IMR-90 (cell line): ENCODE measurements around the gene PPM1J. TPM values are rescaled to one million over a fixed set of nuclear protein-coding genes. Genes with fewer than 3 reads are reported as not detected.
"Not testable (repeated sequence)": the region's sequence is repeated elsewhere in the genome, so short reads cannot be mapped to it uniquely, and the experiment has no call there.

ENCODE experiments used
- ATAC-seq: fragments of 200-7000 bp; cut with Tn5 transposase; 2 replicates; pipeline ENCODE4 v1.9.1; 2020; ENCODE audit warnings: low read depth, mild to moderate bottlenecking, moderate library complexity
- BruUV-seq: library from RNA; stranded (reverse); fragments of 400-500 nt; replicated peaks from 2 replicates; lab custom pipeline; 2021; lab: Mats Ljungman, UMichigan
- CTCF ChIA-PET: fragments of 300-600 bp; formaldehyde crosslinking; extraction: SDS; loops from one replicate; lab custom pipeline; 2021; ENCODE audit warnings: antibody characterized with exemption; lab: Yijun Ruan, JAX
- POLR2A ChIA-PET: fragments of 300-600 bp; sonication (Branson Sonifier 250); formaldehyde crosslinking; loops from one replicate; lab custom pipeline; 2022; ENCODE audit warnings: antibody characterized with exemption; ENCODE audit not compliant: unreplicated experiment; lab: Charles Lee
- DNase-seq: peaks from one replicate; pipeline ENCODE4 v3.0.0; 2013
- H2AFZ ChIP-seq: replicated peaks from 2 replicates; pipeline ENCODE3; 2013; ENCODE audit warnings: low read length, mild to moderate bottlenecking; ENCODE audit not compliant: poor library complexity
- H2AK5ac ChIP-seq: 2 replicates; pipeline ENCODE4 v1.6.1; 2013; ENCODE audit warnings: low read depth, low read length, inconsistent platforms
- H2AK9ac ChIP-seq: replicated peaks from 2 replicates; pipeline ENCODE3; 2013; ENCODE audit warnings: mild to moderate bottlenecking, low read depth, low read length, moderate library complexity; ENCODE audit not compliant: poor library complexity
- H2BK120ac ChIP-seq: 2 replicates; pipeline ENCODE4 v1.6.1; 2013; ENCODE audit warnings: low read depth, low read length, inconsistent platforms
- H2BK15ac ChIP-seq: 3 replicates; pipeline ENCODE4 v1.6.1; 2013; ENCODE audit warnings: low read depth, low read length, inconsistent platforms
- H2BK20ac ChIP-seq: 2 replicates; pipeline ENCODE4 v1.6.1; 2013; ENCODE audit warnings: low read depth, mild to moderate bottlenecking, inconsistent platforms, low read length, moderate library complexity
- H2BK5ac ChIP-seq: 2 replicates; pipeline ENCODE4 v1.6.1; 2013; ENCODE audit warnings: mild to moderate bottlenecking, low read depth, low read length, inconsistent platforms; ENCODE audit not compliant: poor library complexity, severe bottlenecking
- H3K14ac ChIP-seq: replicated peaks from 2 replicates; pipeline ENCODE4 v1.6.1; 2013; ENCODE audit warnings: low read depth, low read length, inconsistent platforms
- H3K18ac ChIP-seq: 2 replicates; pipeline ENCODE4 v1.6.1; 2013; ENCODE audit warnings: low read depth, low read length, control low read depth
- H3K23ac ChIP-seq: 2 replicates; pipeline ENCODE4 v1.6.1; 2013; ENCODE audit warnings: low read depth, low read length, inconsistent platforms
- H3K27ac ChIP-seq: 2 replicates; pipeline ENCODE4 v1.5.1; 2013; ENCODE audit warnings: mild to moderate bottlenecking, control low read depth, low read length; ENCODE audit not compliant: insufficient read depth
- H3K27me3 ChIP-seq: 2 replicates; pipeline ENCODE4 v1.6.1; 2013; ENCODE audit warnings: low read length; ENCODE audit not compliant: control insufficient read depth, insufficient read depth
- H3K36me3 ChIP-seq: 2 replicates; pipeline ENCODE4 v1.6.1; 2013; ENCODE audit warnings: low read length, mixed read lengths; ENCODE audit not compliant: control insufficient read depth, insufficient read depth
- H3K4ac ChIP-seq: 2 replicates; pipeline ENCODE4 v1.6.1; 2013; ENCODE audit warnings: low read depth, low read length, inconsistent platforms
- H3K4me1 ChIP-seq: 2 replicates; pipeline ENCODE4 v1.6.1; 2013; ENCODE audit warnings: low read length, mixed read lengths; ENCODE audit not compliant: control insufficient read depth, insufficient read depth
- H3K4me2 ChIP-seq: 2 replicates; pipeline ENCODE4 v1.6.1; 2013; ENCODE audit warnings: low read depth, mild to moderate bottlenecking, control low read depth, low read length, moderate library complexity
- H3K4me3 ChIP-seq: 2 replicates; pipeline ENCODE4 v1.5.1; 2013; ENCODE audit warnings: low read depth, mild to moderate bottlenecking, control low read depth, low read length, moderate library complexity; ENCODE audit not compliant: insufficient read depth
- H3K56ac ChIP-seq: 2 replicates; pipeline ENCODE4 v1.6.1; 2013; ENCODE audit warnings: low read length, inconsistent platforms; ENCODE audit not compliant: insufficient read depth; ENCODE audit errors: extremely low read depth
- H3K79me1 ChIP-seq, 2 experiments: 2 replicates each; pipeline ENCODE4 v1.6.1; 2013; ENCODE audit warnings: low read length in 2 of 2, inconsistent platforms in 1 of 2, low read depth in 1 of 2
- H3K9ac ChIP-seq: 2 replicates; pipeline ENCODE4 v1.6.1; 2013; ENCODE audit warnings: low read depth, low read length, control low read depth
- H3K9me1 ChIP-seq: 2 replicates; pipeline ENCODE4 v1.6.1; 2013; ENCODE audit warnings: low read length, inconsistent platforms; ENCODE audit not compliant: insufficient read depth
- H3K9me3 ChIP-seq: 2 replicates; pipeline ENCODE4 v1.6.1; 2013; ENCODE audit warnings: low read length; ENCODE audit not compliant: control insufficient read depth, insufficient read depth
- H4K20me1 ChIP-seq: 2 replicates; pipeline ENCODE4 v1.6.1; 2013; ENCODE audit warnings: low read length, inconsistent platforms; ENCODE audit not compliant: insufficient read depth
- H4K5ac ChIP-seq: 2 replicates; pipeline ENCODE4 v1.6.1; 2013; ENCODE audit warnings: mild to moderate bottlenecking, low read depth, low read length, control low read depth
- H4K8ac ChIP-seq, 2 experiments: 2 replicates each; pipeline ENCODE4 v1.6.1; 2013; ENCODE audit warnings: low read depth in 2 of 2, low read length in 2 of 2, control low read depth in 1 of 2, inconsistent platforms in 1 of 2
- H4K91ac ChIP-seq: 2 replicates; pipeline ENCODE4 v1.6.1; 2013; ENCODE audit warnings: low read depth, low read length, inconsistent platforms; ENCODE audit not compliant: insufficient read depth
- WGBS, 2 experiments: methylation state at CpG; one replicate each; pipeline versions ENCODE4 v1.1.5 to v1.1.7; 2013; ENCODE audit warnings: missing lambda C conversion rate in 2 of 2; ENCODE audit not compliant: insufficient read length in 1 of 2; ENCODE audit errors: extremely low coverage in 2 of 2; 5-methylcytosine and 5-hydroxymethylcytosine counted together
- dilution Hi-C: fragments of 300-500 bp; cut with HindIII; formaldehyde crosslinking; loops from one replicate; pipeline ENCODE4 v1.14.3; 2018; ENCODE audit warnings: low sequenced_read_pairs; ENCODE audit not compliant: unreplicated experiment
- in situ Hi-C: fragments of 300-500 bp; cut with MboI; formaldehyde crosslinking; loops from 3 replicates; pipeline ENCODE4 v1.14.3; 2019; ENCODE audit warnings: low sequenced_read_pairs, inconsistent platforms, mixed read lengths
- intact Hi-C: fragments of 100-400 bp; cut with micrococcal nuclease; formaldehyde crosslinking; loops from 2 replicates; pipeline ENCODE4 v1.10.0; 2022
- polyA plus RNA-seq, 3 experiments: library from polyadenylated mRNA; depleted of rRNA; stranded (reverse); fragments of >200 nt; gene quantifications; 2 replicates each; pipeline ENCODE4 v1.2.3, GENCODE V29; 2012; ENCODE audit warnings: low replicate concordance in 1 of 3
- total RNA-seq: library from RNA; depleted of rRNA; stranded (reverse); fragments of >200 nt; gene quantifications from 2 replicates; pipeline ENCODE4 v1.2.3, GENCODE V29; 2012

PPM1J gene
- total and polyA plus RNA-seq, 2 of the 4 experiments (the other 2 are of a cell fraction) = 1.8 to 2.4 TPM

- H4K8ac ChIP-seq, H2BK120ac ChIP-seq, H3K36me3 ChIP-seq, H3K4me3 ChIP-seq, H3K27ac ChIP-seq, H3K14ac ChIP-seq, POLR2A ChIA-PET, H2BK5ac ChIP-seq, H4K5ac ChIP-seq, H2AFZ ChIP-seq, H3K4me1 ChIP-seq, H4K91ac ChIP-seq, H2AK9ac ChIP-seq, H3K4ac ChIP-seq, H3K79me1 ChIP-seq, H2BK15ac ChIP-seq, H3K9me3 ChIP-seq, H3K4me2 ChIP-seq, BruUV-seq, H4K20me1 ChIP-seq, H3K56ac ChIP-seq, H3K18ac ChIP-seq, H3K9me1 ChIP-seq, ATAC-seq, H3K9ac ChIP-seq, H2AK5ac ChIP-seq, intact Hi-C loops, H3K27me3 ChIP-seq, dilution Hi-C loops, DNase-seq, H2BK20ac ChIP-seq, H3K23ac ChIP-seq: not testable (repeated sequence)
- CTCF ChIA-PET = interaction anchor here (1.0 to 1.4 kb wide), 3 partner anchors 23 to 321 kb away, joined by 4 to 8 read pairs (median 5); no protein-coding TSS in a partner anchor
- in situ Hi-C loops = loop anchor here (10.0 to 25.0 kb wide), 2 partner anchors 324 to 966 kb away; no protein-coding TSS in a partner anchor
- 100% methylated on average over 1 of the region's 2 CpGs; no CpG with 5 or more reads in 1 of the 2 experiments for WGBS, 2 experiments
Measured at GRCh38 chr1:112721294-112721693, 6.2 kb upstream of the PPM1J start.
